Measurements from ENCODE around the gene SSC5D.

- TF ChIP-seq CTCF (IDR thresholded peaks at IDR 0.05) = no peak
- TF ChIP-seq ZFX (IDR thresholded peaks at IDR 0.05; ENCODE audit: borderline replicate concordance) = no peak
These were observed 989 bp upstream of the SSC5D start for GRCh38 chr19:55486971-55487923.

Measured in 22Rv1 (cell line).